NCI-H345 treated with DMSO at 0.1 percent for 48 hours (cell line): ENCODE data around the gene SPINK1.
"Not testable (repeated sequence)": the region's sequence is repeated elsewhere in the genome, so short reads cannot be mapped to it uniquely, and the experiment has no call there.

Experiments used
- DNase-seq: peaks from one replicate; lab custom pipeline; 2025; ENCODE audit not compliant: unreplicated experiment; lab: John Stamatoyannopoulos, UW

The SPINK1 gene

GRCh38 chr5:147809830-147810666 is 21.4 kb downstream of the SPINK1 start:
- no peak for DNase-seq

DNA sequence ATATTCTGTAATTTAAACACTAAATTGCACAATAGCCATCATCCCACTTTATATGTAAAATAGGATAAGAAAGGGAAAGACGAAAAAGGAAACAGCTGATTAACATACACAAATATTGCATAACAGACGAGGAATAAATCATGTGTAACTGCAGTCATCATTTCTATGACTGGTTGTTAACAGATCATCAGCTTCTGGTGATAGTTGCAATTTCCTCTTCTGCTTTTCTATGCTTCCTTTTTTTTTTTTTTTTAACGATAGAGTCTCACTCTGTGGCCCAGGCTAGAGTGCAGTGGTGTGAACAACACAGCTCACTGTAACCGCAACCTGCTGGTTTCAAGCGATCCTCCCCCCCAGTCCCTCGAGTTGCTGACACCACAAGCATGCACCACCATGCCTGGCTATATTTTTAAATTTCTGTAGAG is 26.4 kb downstream of the SPINK1 start:
- DNase-seq, result no peak

GRCh38 chr5:147804334-147804733 is 27.1 kb downstream of the SPINK1 start:
- DNase-seq, result no peak

GRCh38 chr5:147803926-147804325 is 27.5 kb downstream of the SPINK1 start:
- no peak for DNase-seq

GRCh38 chr5:147803161-147803560 is 28.3 kb downstream of the SPINK1 start:
- DNase-seq, result not testable (repeated sequence)

DNA sequence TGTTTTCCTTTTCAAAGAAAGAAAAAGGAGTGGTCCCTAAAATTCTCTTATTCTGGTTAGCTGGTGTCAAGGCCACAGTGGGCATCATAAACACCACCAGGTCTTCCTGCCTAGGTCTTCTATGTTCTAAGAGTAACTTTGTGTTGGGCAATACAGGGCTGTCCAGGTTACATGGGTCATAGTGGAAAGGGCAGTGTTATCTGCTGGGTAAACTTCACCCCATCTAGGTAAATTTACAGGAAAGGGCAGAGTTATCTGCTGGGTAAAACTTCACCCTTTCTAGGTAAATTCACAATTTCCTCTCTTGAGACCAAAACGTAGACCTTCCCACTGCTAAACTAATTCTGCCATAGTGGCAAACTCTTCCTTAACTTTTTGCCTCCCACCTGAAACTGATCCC is 30.0 kb downstream of the SPINK1 start:
- DNase-seq, result no peak

DNA sequence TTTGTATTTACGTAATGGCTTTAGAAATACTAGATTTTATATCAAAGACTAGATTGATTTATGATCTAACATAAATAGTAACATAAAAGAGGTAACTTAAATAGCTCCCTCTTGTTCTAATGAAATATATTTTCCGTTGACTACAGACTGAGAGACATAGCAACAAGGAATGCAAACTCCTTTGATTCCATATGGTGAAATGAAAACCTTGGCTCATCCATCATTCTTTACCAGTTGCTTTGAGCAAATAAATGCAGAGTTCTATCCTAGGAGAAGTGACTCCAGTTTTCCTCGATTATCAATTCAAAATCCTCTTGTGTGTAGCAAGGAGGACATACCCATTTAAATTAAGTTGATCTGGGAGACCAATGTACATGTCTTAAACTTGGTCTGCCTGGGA is 31.0 kb downstream of the SPINK1 start:
- no peak for DNase-seq

- no peak for DNase-seq
These were observed 34.7 kb downstream of the SPINK1 start for GRCh38 chr5:147796556-147797308.

GRCh38 chr5:147791181-147791580 is 40.3 kb downstream of the SPINK1 start:
- no peak for DNase-seq

- no peak for DNase-seq
These were observed 41.7 kb downstream of the SPINK1 start for GRCh38 chr5:147789820-147790219.

DNA sequence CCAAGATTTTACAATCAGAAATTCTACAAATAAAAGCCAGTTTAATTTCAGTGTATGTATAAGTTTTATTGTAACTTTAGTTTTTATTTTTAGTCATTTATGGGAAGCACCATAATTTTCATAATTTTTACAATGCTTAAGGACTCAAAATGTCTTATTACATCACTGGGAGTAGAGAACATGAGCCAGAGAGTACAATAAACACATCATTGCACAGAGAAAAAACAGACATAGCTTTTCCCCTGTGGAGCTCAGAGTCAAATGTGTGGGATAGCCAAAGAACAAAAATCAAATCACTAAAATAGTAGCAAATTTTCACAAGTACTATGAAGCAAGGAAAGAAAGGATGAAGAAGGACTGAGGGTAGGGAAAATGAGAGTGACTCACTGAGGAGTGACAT is 43.4 kb downstream of the SPINK1 start:
- no peak for DNase-seq

DNA sequence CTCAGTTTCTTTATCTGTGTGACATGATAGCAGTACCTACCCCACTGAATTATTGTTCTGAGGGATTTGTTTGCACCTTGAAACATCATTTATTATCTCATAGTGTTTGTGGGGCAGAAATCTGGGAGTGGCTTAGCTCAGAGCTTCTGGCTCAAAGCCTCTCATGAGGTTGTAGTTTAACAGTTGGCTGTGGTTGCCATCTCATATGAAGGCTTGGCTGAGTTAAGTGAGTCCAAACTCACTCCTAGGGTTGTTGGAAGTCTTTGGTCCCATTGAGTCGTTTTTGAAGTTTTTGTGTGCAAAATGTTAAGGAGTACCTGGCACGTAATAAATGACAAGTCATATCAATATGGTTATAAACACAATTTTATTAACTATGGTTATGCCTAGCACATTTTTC is 45.3 kb downstream of the SPINK1 start:
- DNase-seq, result no peak

GRCh38 chr5:147784146-147784987 is 47.1 kb downstream of the SPINK1 start:
- DNase-seq, result no peak

DNA sequence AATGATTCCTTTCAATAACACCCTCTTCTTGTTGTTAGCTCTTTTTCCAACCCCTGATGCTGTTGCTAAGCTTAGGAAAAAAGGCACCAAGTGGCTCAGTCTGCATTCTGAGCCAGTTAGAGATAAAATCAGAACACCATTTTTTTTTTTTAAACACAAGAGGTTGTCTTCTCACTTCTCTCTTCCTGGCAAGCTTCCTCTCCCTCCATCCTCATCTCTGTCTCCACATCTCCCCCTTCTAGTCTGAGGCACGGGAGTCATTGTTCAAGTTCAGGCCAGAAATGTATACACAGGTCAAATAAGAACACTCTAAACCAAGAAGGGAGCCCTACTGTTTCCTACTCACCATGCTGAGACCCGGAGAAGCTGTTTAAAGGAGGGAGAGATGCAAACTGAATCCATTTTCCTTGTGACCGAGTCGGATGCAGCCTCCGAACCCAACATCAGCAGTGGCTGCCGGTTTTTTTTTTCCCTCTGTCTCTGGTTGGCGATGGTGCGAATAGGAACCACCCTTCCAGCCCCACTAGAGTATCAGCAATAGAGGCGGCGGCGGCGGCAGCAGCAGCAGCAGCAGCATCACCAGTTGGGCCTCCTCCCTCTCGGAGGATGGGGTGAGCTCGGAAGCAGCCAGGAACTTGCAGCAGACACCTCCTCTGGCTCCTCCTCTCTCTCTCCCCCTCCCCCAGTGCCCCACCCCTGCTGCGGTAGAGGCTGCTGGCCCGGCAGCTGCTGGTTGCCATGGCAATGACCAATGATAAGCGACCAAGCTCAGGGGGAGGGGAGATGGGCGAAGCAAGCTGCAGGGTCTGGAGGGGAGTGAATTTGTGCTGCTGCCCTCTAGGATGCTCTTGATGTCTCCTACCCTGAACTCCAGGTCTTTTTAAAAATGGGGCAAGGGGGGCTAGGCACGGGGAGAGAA is 49.1 kb downstream of the SPINK1 start, which contains the start of gene JAKMIP2:
TSS of gene JAKMIP2 (minus strand) at position 619 of the 919 bp plus-strand sequence. CDS start 110,922 bp downstream, outside the sequence.
- DNase-seq, result peak; percentile 97

GRCh38 chr5:147780924-147781573 is 50.4 kb downstream of the SPINK1 start:
- no peak for DNase-seq

GRCh38 chr5:147779694-147780093 is 51.8 kb downstream of the SPINK1 start:
- no peak for DNase-seq

DNA sequence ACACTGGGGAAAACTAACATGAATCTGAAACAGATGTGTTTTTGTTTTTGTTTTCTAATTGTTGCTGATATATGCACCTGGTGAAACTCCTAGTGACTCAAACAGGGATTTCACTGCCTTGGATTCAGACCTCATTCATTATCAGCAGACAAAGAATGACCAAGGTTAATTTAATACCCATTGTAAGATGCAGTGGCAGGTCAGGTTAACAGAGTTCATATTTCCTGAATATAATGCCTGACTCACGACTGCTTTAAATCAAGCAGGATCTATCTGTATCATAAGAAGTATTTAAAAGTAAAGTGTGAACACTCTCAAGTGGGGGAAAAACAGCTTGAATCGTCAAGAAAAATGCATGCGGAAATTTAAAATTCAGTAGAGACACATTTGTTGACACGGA is 54.5 kb downstream of the SPINK1 start:
- no peak for DNase-seq
